NCI-H774 (cell line): ENCODE data around the gene ANKMY2.

Experiments used
- DNase-seq: peaks from one replicate; lab custom pipeline; 2025; lab: John Stamatoyannopoulos, UW

The ANKMY2 gene

DNA sequence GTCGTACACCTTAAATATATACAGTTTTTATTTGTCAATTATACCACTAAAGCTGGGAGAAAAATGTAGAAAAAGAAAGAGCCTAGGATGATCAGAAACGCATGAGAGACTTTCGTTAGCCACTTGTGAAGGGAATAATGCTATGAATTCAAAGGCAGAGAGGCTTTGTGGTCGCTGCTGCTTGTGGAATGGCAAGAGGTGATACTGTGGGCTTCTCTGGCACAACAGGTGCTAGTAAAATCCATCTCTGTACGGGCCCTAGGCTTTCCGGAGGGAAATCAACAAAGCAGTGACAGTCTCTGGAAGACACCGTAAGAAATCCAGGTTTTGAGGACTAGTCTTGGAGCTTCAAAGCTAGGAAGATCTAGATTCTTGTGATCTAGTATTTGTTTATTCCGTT is 66.3 kb downstream of the ANKMY2 start:
- DNase-seq = no peak

DNA sequence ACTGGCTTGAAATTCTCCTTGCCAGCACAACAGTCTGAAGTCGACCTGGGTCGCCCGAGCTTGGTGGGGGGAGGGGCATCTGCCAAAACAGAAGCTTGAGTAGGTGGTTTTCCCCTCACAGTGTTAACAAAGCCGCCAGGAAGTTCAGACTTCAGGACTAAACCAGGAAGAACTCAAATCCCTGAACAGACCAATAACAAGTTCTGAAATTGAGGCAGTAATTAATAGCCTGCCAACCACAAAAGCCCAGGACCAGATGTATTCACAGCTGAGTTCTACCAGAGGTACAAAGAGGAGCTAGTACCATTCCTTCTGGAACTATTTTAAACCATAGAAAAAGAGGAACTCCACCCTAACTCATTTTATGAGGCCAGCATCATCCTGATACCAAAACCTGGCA is 73.6 kb downstream of the ANKMY2 start:
- no peak for DNase-seq

DNA sequence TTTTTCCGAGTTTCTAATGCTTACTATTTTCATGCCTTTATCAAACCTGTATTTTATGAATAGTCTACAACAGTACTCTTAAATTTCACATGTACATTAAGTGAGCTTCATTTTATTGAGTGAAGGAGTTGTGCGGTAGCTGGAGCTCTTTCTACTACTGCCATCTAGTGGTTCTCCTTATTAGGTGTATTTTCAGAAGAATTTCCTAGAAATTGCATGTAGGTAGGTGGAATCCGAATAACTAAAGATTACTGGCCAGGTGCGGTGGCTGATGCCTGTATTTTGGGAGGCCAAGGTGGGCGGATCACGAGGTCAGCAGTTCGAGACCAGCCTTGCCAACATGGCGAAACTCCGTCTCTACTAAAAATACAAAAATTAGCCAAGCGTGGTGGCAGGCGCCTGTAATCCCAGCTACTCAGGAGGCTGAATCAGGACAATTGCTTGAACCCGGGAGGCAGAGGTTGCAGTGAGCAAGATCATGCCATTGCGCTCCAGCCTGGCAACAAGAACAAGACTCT is 80.6 kb downstream of the ANKMY2 start:
- peak; percentile 66 for DNase-seq

DNA sequence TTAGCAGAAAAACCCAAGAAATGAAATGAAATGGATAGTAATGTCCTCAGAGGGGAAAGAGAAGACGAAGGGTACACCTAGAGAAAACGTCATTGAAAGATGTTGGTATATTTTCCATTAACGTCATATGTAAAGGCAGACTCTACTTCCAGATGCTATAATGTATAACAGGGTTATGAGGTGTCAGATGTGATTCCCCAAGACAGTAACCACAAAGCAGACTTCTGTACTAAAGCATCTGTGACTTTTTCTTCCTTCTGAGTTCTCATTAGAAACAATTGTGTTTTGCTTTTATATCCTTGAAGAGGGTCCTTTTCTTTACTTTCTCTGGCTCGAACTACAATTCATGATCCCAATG is 81.6 kb downstream of the ANKMY2 start:
- no peak for DNase-seq

DNA sequence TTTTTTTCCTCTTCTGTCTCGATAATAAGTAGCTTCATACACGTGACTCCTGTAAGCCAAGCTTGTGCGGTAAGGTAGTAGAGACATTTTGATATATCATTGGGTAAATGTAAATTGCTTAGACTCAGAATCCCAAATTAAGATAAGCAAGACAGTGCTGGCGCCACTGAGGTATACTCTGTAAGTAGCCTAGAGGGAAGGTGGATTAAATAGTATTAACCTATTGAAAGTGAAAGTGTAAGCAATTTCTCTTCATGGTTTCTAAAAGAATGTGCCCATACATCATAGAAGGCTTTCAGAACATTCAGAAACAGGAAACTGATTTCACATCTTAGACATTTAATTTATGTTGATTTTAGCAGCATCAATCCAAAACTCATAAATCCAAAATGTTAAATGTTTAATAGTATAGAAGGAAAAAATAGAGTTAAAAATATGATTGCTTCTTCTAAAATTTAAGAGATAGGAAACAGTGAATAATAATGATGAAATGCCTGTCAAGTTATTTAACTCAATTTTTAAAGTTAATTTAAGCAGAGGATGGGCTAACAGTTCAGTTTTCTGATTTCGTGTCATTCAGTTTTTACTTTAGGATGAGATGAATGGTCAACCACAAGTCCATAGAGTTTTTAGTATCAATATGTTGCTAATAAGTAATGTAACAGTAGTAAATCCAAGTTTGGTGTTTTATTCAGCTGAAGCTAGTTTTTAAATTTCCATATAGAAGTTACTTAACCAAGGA is 82.1 kb downstream of the ANKMY2 start:
- no peak for DNase-seq

DNA sequence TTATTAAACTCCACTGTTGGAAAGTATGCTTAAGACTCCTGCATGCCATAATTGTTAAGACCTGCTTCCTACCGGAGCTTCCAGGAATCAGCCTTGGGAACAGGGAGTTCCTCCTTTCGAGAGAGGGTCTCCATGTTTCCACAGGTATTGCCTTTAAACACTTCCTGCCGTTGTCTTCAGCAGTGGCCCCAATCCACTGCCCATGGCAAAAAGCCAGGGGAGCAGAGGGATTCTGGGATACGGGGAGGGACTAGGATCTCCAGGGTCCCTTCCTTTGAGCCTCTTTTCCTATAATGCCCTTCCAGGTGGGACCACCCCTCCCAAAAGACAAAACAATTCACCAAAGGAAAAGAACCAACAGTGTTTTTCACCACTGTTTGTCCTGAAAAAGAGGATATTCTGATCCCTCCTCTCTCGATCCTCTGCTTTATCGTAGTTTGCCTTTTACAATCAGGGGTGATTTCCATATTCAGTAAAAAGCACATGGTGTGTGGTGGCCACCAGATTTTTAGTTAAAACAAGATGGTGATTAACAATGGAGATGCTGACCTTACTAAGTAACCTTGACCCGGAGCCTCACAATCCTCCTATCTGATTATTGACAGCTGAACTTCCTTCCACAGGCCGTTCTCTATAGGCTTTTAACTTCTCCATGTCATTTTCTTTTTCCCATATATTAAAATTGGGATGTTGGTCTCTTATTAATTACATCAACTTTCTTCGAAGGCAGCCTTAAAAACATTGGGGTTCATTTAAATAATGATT is 82.9 kb downstream of the ANKMY2 start:
- no peak for DNase-seq

DNA sequence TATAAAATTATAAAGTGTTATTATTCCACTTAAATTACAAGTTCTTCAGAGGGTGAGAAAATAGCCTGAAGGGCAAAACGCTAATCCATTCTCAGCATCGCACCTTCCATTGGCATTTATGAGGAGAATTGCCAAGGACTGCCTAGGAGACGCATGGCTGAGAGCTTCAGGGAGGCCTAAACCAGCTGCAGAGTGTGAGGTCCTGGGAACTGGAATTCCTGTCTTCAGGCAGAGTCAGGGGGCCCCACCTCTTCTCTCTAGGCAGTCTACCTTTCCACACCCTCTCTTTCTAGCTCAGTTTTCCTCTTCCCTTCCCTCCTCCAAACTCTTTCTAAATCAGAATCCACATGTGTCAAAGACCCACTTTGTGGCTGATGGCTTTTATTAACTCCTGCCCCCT is 83.6 kb downstream of the ANKMY2 start:
- no peak for DNase-seq

DNA sequence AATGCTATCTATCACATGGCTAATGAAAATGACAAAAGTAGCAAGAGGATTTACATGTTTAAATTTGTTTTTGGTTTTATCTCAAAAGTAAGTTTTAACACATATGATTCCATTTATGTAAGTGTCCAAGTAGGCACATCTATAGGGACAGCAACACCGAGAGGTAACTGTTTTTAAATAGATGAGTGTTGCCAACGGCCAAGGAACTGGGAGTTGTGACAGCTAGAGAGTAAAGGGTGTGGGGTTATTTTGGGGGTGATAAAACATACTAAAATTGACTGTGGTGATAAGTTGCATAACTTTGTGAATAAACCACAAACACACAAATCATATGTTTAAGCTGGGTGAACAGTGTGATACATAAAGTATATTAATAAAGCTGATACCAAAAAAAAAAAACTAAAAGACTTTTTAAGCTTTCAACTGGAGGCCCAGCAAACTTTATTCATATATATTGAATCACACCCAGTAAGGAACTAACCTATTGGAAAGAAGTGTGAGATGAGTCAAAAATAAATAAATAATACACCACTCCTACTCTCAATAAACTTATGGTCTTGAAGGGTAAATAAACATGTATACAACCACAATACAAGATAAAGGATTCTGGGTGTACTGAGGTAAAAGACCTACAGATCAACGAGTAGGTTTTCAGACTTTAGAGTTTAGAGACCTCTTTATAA is 85.9 kb downstream of the ANKMY2 start:
- DNase-seq = no peak

DNA sequence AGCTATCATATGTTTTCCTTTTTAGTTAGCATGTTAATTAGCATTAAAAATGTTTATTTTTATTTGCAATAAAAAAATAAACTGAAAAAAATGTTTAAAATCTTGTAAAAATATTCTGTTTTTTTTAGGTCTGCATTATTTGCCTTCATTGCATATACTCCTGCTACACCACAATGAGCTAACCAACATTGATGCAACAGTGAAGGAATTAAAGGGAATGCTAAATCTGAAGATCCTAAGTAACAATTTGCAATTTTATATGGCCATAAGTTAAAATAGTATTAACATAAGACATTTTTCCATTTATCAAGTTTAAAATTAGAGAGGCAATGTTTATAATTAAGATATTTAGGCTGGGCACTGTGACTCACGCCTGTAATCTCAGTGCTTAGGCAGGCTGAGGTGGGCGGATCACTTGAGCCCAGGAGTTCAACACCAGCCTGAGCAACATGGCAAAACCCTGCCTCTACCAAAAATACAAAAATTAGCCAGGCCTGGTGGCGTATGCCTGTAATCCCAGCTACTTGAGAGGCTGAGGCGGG is 86.7 kb downstream of the ANKMY2 start:
- no peak for DNase-seq

DNA sequence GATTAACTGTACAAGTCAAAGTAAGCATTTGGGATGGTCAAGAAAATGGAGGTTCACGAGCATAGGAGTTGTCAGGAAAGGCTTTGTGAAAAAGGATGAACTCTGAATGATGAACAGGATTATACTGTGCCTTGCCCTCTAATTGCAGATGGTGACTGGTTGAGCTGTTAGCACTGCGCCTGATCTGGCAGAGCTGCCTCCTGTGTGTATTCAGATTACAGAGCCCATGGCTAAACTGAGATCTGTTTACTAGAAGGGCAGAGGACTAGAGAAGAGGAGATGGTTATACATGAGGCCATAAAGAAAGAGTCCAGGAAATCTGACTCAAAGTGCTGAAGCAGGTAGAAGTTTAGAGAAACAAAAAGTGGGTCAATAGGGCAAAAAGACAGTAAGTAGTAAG is 89.2 kb downstream of the ANKMY2 start:
- no peak for DNase-seq

DNA sequence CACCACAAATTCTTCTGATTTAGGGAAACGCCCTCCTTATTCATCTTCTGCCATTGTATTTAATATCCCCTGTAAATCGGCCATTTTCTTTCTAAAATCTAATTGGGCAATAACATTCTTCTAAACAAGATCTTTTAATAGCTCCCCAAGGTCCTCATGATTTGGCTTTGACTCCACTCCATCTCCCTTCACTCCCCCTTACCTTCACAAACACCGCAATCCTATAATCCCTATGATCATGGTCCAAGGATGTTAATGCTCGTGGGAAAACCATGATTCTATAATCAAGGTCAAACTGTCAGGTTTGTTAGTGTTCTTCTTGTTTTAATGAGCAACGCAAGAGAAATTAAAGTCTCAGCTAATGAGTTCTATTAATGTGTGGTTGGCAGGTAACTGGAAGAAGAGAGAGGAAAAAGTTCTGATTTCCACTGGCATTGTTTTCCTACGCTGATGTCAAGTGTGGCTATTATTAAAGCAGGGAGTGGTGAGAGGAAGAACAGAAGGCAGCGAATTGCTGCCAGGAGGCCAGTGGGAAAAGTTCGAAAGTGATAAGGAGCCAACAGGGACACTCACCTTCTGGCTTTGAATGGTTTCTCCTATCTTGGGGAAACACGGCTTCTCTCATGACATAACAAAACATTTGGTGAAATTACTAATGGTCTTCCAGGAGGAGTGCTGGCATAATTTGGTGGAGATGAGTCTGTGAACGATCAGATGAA is 90.9 kb downstream of the ANKMY2 start:
- DNase-seq = no peak

DNA sequence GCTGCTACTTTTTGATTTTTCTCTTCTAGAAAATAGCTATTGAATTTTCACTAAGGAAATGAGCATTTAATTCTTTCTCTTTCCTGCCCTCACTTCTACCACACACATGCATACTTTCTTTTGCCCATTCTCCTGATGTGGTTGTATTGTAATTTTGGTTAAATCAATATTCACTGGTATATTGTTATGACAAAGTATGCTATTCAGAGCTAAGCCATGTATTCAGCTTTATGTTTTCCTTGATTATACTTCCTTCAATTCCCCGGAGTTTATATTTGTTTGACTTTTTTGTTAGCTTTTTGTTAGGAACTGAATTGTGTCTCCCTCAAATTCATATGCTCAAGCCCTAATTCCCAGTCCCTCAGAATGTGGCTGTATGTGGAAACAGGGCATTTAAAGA is 94.9 kb downstream of the ANKMY2 start:
- DNase-seq = no peak
